Adipocyte (in vitro differentiated cells): ENCODE results near the gene PHF2.

Experiments used
- DNase-seq: peaks from one replicate; pipeline ENCODE4 v3.0.0-alpha.2; 2015; ENCODE audit warnings: low read depth
- H3K27me3 ChIP-seq: replicated peaks from 2 replicates; pipeline ENCODE4 v1.7.0; 2013; ENCODE audit warnings: mild to moderate bottlenecking, low read length, moderate library complexity; ENCODE audit not compliant: control insufficient read depth, insufficient read depth
- H3K36me3 ChIP-seq: 2 replicates; pipeline ENCODE4 v1.7.0; 2013; ENCODE audit warnings: low read length, mild to moderate bottlenecking, moderate library complexity; ENCODE audit not compliant: control insufficient read depth, insufficient read depth, severe bottlenecking
- H3K4me1 ChIP-seq: 2 replicates; pipeline ENCODE4 v1.7.0; 2013; ENCODE audit warnings: mild to moderate bottlenecking, low read length, moderate library complexity; ENCODE audit not compliant: control insufficient read depth, insufficient read depth
- H3K4me3 ChIP-seq: 2 replicates; pipeline ENCODE4 v1.7.0; 2013; ENCODE audit warnings: mild to moderate bottlenecking, low read length, moderate library complexity
- H3K9ac ChIP-seq: 2 replicates; pipeline ENCODE4 v1.7.0; 2013; ENCODE audit warnings: mild to moderate bottlenecking, low read length, moderate library complexity
- H3K9me3 ChIP-seq: 2 replicates; pipeline ENCODE4 v1.7.0; 2013; ENCODE audit warnings: mild to moderate bottlenecking, low read length, moderate library complexity; ENCODE audit not compliant: control insufficient read depth

The PHF2 gene

GRCh38 chr9:93658184-93658925 is 82.0 kb downstream of the PHF2 start:
- H3K27me3 ChIP-seq = no peaks in the 10 kb centered on the region
- H3K4me3 ChIP-seq = no peak overlapping the region
- H3K4me1 ChIP-seq = no peaks in the 10 kb centered on the region
- no peaks in the 10 kb centered on the region for H3K9me3 ChIP-seq
- no peak overlapping the region for H3K9ac ChIP-seq
- DNase-seq = no peak
- peaks cover 25% of the 10 kb centered on the region for H3K36me3 ChIP-seq

DNA sequence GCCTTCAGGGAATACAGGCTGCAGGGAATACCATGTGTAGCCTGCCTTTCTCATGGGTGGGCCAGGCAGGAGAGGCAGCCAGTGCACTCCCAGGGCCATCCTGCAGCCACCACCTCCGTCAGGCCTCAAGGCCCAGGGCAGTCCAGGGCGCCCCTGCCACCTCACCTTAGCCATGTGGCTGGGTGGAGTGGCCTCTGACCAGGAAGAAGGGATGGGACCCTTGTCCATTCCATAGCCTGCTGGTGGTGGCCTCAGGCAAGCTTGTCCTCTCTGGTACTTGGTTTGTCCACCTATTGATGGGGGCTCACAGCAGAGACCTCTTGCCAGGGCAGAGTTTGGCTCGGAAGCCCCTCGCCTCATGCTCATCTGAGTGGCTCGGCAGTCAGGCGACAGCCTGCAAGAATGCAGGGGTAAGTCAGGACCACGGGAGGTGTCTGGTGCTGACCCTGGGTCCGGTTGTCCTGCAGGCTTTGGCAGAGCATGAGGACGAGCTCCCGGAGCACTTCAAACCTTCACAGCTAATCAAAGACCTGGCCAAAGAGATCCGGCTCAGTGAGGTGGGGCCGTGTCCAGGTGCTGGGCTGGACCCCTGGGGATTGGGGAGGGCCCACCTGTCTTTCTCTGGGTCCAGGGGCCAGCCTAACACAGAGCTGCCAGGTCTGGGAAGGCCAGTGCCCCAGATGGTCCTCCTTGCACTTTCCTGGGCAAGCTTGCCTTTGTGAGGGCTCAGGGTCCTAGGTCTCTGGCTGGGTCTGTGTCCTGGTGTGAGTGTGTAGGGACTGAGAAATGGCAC is 82.9 kb downstream of the PHF2 start:
- no peaks in the 10 kb centered on the region for H3K4me1 ChIP-seq
- no peaks in the 10 kb centered on the region for H3K9me3 ChIP-seq
- no peak for DNase-seq
- no peak overlapping the region for H3K9ac ChIP-seq
- no peaks in the 10 kb centered on the region for H3K27me3 ChIP-seq
- H3K4me3 ChIP-seq = no peak overlapping the region
- peaks cover 29% of the 10 kb centered on the region for H3K36me3 ChIP-seq

DNA sequence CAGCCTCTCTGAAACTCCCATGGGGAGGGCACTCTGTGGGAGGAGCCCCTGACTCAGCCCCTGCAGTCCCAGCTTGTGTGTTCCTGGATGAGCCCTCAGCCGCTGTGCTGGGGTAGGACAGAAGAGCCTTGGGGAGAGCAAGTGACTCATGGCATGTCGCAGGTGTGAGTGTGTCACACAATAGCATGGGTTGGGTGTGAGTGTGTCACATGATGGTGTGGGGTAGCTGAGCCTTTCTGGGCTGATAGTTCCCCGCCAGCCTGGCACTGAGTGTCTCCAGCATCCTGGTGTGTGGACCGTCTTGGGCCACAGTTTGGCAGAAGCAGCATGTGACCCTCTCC is 83.4 kb downstream of the PHF2 start:
- H3K9me3 ChIP-seq = no peaks in the 10 kb centered on the region
- H3K4me3 ChIP-seq = no peak overlapping the region
- peaks cover 23% of the 10 kb centered on the region for H3K36me3 ChIP-seq
- H3K4me1 ChIP-seq = no peaks in the 10 kb centered on the region
- H3K27me3 ChIP-seq = no peaks in the 10 kb centered on the region
- no peak overlapping the region for H3K9ac ChIP-seq
- DNase-seq = no peak

GRCh38 chr9:93660352-93661046 is 84.1 kb downstream of the PHF2 start:
- no peak for DNase-seq
- Histone ChIP-seq H3K4me1 (no peaks in the 10 kb centered on the region), H3K27me3 (no peaks in the 10 kb centered on the region), H3K9me3 (no peaks in the 10 kb centered on the region), H3K9ac (no peak overlapping the region), H3K36me3 (peaks cover 21% of the 10 kb centered on the region), H3K4me3 (no peak overlapping the region)

GRCh38 chr9:93661591-93661990 is 85.2 kb downstream of the PHF2 start:
- DNase-seq = no peak
- Histone ChIP-seq H3K27me3 (no peaks in the 10 kb centered on the region), H3K36me3 (peaks cover 21% of the 10 kb centered on the region), H3K4me1 (no peaks in the 10 kb centered on the region), H3K9me3 (no peaks in the 10 kb centered on the region), H3K9ac (no peak overlapping the region), H3K4me3 (no peak overlapping the region)

- Histone ChIP-seq H3K9ac (no peak overlapping the region), H3K27me3 (no peaks in the 10 kb centered on the region), H3K4me1 (no peaks in the 10 kb centered on the region), H3K36me3 (peaks cover 21% of the 10 kb centered on the region), H3K9me3 (no peaks in the 10 kb centered on the region), H3K4me3 (no peak overlapping the region)
- no peak for DNase-seq
Observed at GRCh38 chr9:93662016-93662638, 85.7 kb downstream of the PHF2 start.

GRCh38 chr9:93662952-93663572 is 86.7 kb downstream of the PHF2 start:
- no peaks in the 10 kb centered on the region for H3K4me1 ChIP-seq
- no peak for DNase-seq

GRCh38 chr9:93663877-93664548 is 87.6 kb downstream of the PHF2 start:
- Histone ChIP-seq H3K27me3 (no peaks in the 10 kb centered on the region), H3K9ac (no peak overlapping the region), H3K36me3 (peaks cover 21% of the 10 kb centered on the region), H3K4me1 (no peaks in the 10 kb centered on the region), H3K4me3 (no peak overlapping the region), H3K9me3 (no peaks in the 10 kb centered on the region)
- no peak for DNase-seq

More at GRCh38 chr9:93662952-93663572, 86.7 kb downstream of the PHF2 start:
- Histone ChIP-seq H3K9me3 (no peaks in the 10 kb centered on the region), H3K27me3 (no peaks in the 10 kb centered on the region), H3K4me3 (no peak overlapping the region), H3K9ac (no peak overlapping the region), H3K36me3 (peaks cover 21% of the 10 kb centered on the region)

- Histone ChIP-seq H3K9ac (no peak overlapping the region), H3K27me3 (no peaks in the 10 kb centered on the region), H3K9me3 (no peaks in the 10 kb centered on the region), H3K36me3 (peaks cover 21% of the 10 kb centered on the region), H3K4me1 (no peaks in the 10 kb centered on the region), H3K4me3 (no peak overlapping the region)
- no peak for DNase-seq
Observed at GRCh38 chr9:93664549-93665120, 88.3 kb downstream of the PHF2 start.

DNA sequence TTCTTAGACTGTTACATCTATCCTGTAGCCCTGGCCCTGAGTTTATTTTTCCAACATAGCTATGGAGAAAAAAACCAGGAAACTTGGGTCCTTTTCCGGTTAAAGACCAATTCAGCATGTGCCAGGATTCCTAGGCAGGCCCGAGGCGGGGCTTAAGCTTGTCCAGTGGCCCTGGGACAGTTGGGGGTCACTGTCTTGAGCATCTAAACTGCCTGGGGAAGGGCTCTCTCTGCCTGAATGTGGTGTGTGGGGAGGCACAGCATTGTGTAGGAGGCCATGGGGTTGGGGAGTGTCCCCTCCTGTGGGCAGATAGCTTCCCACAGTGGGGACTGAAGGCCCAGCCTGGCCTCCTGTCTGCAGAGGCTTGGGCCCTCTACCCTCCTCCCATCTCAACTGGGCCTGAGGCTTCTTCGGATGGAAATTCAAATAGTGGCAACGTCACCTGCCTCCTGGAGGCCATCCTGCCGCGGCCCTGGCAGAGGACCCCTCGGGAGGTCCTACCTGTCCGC is 88.8 kb downstream of the PHF2 start:
- Histone ChIP-seq H3K36me3 (peaks cover 18% of the 10 kb centered on the region), H3K4me1 (no peaks in the 10 kb centered on the region), H3K9me3 (no peaks in the 10 kb centered on the region), H3K9ac (no peak overlapping the region), H3K27me3 (no peaks in the 10 kb centered on the region), H3K4me3 (no peak overlapping the region)
- DNase-seq = no peak
